ENCODE results near the gene ABTB2. TPM values are rescaled to one million over a fixed set of nuclear protein-coding genes. Genes with fewer than 3 reads are reported as not detected.

ABTB2 gene
- total and polyA plus RNA-seq, 7 donors, result 1.3 to 12.9 (median 2.5) TPM

DNA sequence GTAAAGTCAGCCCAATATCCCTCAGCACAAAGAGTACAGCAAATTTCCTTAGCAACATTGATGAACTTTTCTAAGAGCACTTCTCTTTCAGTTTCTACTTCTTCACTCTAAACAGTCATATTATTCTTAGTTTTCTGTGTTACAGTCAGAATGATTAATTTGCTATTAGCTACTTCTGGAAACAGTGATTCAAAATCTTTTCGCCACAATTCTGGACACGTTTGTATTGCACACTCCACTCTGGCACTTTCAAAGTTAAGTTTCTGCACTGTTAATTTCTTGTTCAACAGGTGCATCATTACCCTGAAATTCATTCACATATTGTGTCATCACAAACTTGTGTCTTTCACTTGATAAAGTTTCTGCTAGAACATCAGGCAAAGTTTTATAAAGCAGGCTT is 22.5 kb downstream of the ABTB2 start:
- Histone ChIP-seq H3K27me3 (no peaks in the 10 kb centered on the region), H3K9me3 (no peaks in the 10 kb centered on the region), H3K4me3 (no peak overlapping the region), H3K27ac (no peak overlapping the region), H3K36me3 (no peaks in the 10 kb centered on the region), H3K4me1 (peaks cover 0 to 18% (median 15%) of the 10 kb centered on the region in 4 donors)
- TF ChIP-seq, protein P1, sequence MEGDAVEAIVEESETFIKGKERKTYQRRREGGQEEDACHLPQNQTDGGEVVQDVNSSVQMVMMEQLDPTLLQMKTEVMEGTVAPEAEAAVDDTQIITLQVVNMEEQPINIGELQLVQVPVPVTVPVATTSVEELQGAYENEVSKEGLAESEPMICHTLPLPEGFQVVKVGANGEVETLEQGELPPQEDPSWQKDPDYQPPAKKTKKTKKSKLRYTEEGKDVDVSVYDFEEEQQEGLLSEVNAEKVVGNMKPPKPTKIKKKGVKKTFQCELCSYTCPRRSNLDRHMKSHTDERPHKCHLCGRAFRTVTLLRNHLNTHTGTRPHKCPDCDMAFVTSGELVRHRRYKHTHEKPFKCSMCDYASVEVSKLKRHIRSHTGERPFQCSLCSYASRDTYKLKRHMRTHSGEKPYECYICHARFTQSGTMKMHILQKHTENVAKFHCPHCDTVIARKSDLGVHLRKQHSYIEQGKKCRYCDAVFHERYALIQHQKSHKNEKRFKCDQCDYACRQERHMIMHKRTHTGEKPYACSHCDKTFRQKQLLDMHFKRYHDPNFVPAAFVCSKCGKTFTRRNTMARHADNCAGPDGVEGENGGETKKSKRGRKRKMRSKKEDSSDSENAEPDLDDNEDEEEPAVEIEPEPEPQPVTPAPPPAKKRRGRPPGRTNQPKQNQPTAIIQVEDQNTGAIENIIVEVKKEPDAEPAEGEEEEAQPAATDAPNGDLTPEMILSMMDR (IDR thresholded peaks at IDR 0.05), result no peak
- TF ChIP-seq EP300 (IDR thresholded peaks at IDR 0.05) (no peak), POLR2AphosphoS5 (IDR thresholded peaks at IDR 0.05) (no peak), POLR2A (IDR thresholded peaks at IDR 0.05) (no peak)
- no peak for DNase-seq
- WGBS, 2 donors, result 81 to 89% methylated on average over 2 of the region's 2 CpGs
- intact Hi-C loops (cut with DNase I), result no loop called here

GRCh38 chr11:34333787-34334186 is 24.0 kb downstream of the ABTB2 start:
- no peaks in the 10 kb centered on the region for H3K36me3 ChIP-seq
- no peaks in the 10 kb centered on the region for H3K9me3 ChIP-seq
- peaks cover 0 to 31% (median 24%) of the 10 kb centered on the region in 4 donors for H3K4me1 ChIP-seq
- intact Hi-C loops (cut with DNase I), result no loop called here
- no peaks in the 10 kb centered on the region for H3K27me3 ChIP-seq
- 55 to 67% methylated on average over 3 of the region's 3 CpGs for WGBS, 2 donors
- TF ChIP-seq, protein P1 (IDR thresholded peaks at IDR 0.05), result no peak
- TF ChIP-seq POLR2A (IDR thresholded peaks at IDR 0.05) (no peak), EP300 (IDR thresholded peaks at IDR 0.05) (no peak), POLR2AphosphoS5 (IDR thresholded peaks at IDR 0.05) (no peak)
- DNase-seq, result no peak
- no peak overlapping the region for H3K27ac ChIP-seq
- H3K4me3 ChIP-seq, result no peak overlapping the region

DNA sequence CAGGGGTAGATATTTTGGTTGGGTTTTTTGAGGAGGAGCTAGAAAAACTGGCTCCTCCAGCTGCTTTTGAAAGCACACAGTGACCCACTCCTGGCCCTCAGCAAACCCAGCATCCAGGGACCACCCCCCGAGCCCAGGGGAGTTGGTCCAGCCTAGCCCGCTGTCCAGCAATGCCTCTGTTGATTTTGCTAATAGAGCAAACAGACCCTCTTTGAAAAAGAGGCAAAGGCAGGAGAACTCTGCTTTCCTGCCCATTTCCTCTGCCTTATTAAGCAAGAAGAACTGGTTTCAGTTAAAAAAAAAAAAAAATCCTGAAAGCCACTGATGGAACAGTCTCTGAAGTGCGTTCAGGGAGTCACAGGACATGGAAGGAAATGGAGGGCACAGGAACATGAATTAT is 25.3 kb downstream of the ABTB2 start:
- WGBS, 2 donors, result 65 to 81% methylated on average over 3 of the region's 3 CpGs

GRCh38 chr11:34331736-34332135 is 26.1 kb downstream of the ABTB2 start:
- DNase-seq, result no peak
- no peak overlapping the region for H3K4me3 ChIP-seq
- no peaks in the 10 kb centered on the region for H3K27me3 ChIP-seq
- H3K36me3 ChIP-seq, result no peaks in the 10 kb centered on the region
- H3K27ac ChIP-seq, result peak overlapping the region in 1 of 4 donors; percentile 11
- WGBS, 2 donors, result 59 to 68% methylated on average over 3 of the region's 3 CpGs
- TF ChIP-seq, protein P1 (IDR thresholded peaks at IDR 0.05), result no peak
- no peak for TF ChIP-seq POLR2A (IDR thresholded peaks at IDR 0.05)
- TF ChIP-seq POLR2AphosphoS5 (IDR thresholded peaks at IDR 0.05), result no peak
- TF ChIP-seq EP300 (IDR thresholded peaks at IDR 0.05), result no peak
- no peaks in the 10 kb centered on the region for H3K9me3 ChIP-seq
- intact Hi-C loops (cut with DNase I), result no loop called here
- peaks cover 0 to 52% (median 43%) of the 10 kb centered on the region in 4 donors for H3K4me1 ChIP-seq

More for the DNA sequence above, 25.3 kb downstream of the ABTB2 start:
- Histone ChIP-seq H3K4me1 (peaks cover 0 to 44% (median 35%) of the 10 kb centered on the region in 4 donors), H3K4me3 (no peak overlapping the region), H3K27ac (no peak overlapping the region), H3K27me3 (no peaks in the 10 kb centered on the region), H3K36me3 (no peaks in the 10 kb centered on the region), H3K9me3 (no peaks in the 10 kb centered on the region)
- DNase-seq, result no peak
- intact Hi-C loops (cut with DNase I), result no loop called here
- TF ChIP-seq EP300 (IDR thresholded peaks at IDR 0.05) (no peak), POLR2A (IDR thresholded peaks at IDR 0.05) (no peak), POLR2AphosphoS5 (IDR thresholded peaks at IDR 0.05) (no peak)
- TF ChIP-seq, protein P1 (IDR thresholded peaks at IDR 0.05), result no peak

- 13 to 58% methylated on average over 2 of the region's 2 CpGs for WGBS, 2 donors
- Histone ChIP-seq H3K9me3 (no peaks in the 10 kb centered on the region), H3K36me3 (no peaks in the 10 kb centered on the region), H3K4me1 (peaks cover 0 to 54% (median 46%) of the 10 kb centered on the region in 4 donors), H3K27me3 (no peaks in the 10 kb centered on the region), H3K4me3 (no peak overlapping the region), H3K27ac (peak overlapping the region in 1 of 4 donors; percentile 11)
- no peak for DNase-seq
- intact Hi-C loops (cut with DNase I), result no loop called here
- TF ChIP-seq, protein P1 (IDR thresholded peaks at IDR 0.05), result no peak
- TF ChIP-seq EP300 (IDR thresholded peaks at IDR 0.05) (no peak), POLR2AphosphoS5 (IDR thresholded peaks at IDR 0.05) (no peak), POLR2A (IDR thresholded peaks at IDR 0.05) (no peak)
Measured at GRCh38 chr11:34331329-34331728, 26.5 kb downstream of the ABTB2 start.
